Measurements from ENCODE around the gene RTL9. TPM values are rescaled to one million over a fixed set of nuclear protein-coding genes. Genes with fewer than 3 reads are reported as not detected.

The RTL9 gene
- total RNA-seq, 3 donors from 2014 or later, result 0.06 TPM; not detected in 2

DNA sequence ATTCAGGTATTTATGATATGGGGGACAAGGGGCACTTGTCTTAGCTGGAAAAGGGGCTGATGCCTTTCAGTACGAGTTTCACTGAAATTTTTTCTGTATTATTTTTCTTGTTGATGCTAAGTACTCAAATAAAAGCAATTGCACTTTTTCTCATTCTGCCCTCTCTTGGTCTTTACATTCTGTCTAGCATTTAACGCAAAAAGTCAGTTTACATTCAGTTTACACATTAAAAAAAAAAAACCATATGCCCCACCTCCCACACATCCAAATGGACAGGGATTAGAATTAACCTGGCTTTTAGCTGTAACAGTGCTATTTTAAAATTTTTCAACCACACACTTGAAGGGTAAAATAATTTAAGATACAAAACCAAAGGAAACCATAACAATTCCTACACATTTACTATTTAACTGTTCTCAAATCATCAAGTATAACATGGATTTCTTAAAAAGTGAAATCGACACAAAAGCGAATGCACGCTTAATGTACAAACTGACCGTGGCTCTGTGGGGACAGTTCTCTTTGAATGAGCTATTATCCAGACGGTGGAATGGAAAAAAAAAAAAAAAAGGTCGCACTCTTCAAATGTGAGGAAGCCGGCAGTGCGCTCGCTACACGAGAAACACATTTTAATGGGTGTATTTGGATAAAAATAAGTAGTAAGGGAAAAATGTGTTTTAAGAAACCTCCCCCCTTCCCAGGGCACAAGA lies 42.1 kb upstream of the RTL9 start:
- ATAC-seq (no peak), DNase-seq (peak in 1 of 3 donors; percentile 1)
- no peaks in the 10 kb centered on the region for H3K9me3 ChIP-seq
- intact Hi-C loops (cut with DNase I, micrococcal nuclease), result no loop called here
- TF ChIP-seq, protein P1, sequence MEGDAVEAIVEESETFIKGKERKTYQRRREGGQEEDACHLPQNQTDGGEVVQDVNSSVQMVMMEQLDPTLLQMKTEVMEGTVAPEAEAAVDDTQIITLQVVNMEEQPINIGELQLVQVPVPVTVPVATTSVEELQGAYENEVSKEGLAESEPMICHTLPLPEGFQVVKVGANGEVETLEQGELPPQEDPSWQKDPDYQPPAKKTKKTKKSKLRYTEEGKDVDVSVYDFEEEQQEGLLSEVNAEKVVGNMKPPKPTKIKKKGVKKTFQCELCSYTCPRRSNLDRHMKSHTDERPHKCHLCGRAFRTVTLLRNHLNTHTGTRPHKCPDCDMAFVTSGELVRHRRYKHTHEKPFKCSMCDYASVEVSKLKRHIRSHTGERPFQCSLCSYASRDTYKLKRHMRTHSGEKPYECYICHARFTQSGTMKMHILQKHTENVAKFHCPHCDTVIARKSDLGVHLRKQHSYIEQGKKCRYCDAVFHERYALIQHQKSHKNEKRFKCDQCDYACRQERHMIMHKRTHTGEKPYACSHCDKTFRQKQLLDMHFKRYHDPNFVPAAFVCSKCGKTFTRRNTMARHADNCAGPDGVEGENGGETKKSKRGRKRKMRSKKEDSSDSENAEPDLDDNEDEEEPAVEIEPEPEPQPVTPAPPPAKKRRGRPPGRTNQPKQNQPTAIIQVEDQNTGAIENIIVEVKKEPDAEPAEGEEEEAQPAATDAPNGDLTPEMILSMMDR (IDR thresholded peaks at IDR 0.05), result no peak
- no peaks in the 10 kb centered on the region for H3K36me3 ChIP-seq (ENCODE audit: low read depth)
- no peak overlapping the region for H3K4me3 ChIP-seq
- no peaks in the 10 kb centered on the region for H3K4me1 ChIP-seq (ENCODE audit: low read depth)

DNA sequence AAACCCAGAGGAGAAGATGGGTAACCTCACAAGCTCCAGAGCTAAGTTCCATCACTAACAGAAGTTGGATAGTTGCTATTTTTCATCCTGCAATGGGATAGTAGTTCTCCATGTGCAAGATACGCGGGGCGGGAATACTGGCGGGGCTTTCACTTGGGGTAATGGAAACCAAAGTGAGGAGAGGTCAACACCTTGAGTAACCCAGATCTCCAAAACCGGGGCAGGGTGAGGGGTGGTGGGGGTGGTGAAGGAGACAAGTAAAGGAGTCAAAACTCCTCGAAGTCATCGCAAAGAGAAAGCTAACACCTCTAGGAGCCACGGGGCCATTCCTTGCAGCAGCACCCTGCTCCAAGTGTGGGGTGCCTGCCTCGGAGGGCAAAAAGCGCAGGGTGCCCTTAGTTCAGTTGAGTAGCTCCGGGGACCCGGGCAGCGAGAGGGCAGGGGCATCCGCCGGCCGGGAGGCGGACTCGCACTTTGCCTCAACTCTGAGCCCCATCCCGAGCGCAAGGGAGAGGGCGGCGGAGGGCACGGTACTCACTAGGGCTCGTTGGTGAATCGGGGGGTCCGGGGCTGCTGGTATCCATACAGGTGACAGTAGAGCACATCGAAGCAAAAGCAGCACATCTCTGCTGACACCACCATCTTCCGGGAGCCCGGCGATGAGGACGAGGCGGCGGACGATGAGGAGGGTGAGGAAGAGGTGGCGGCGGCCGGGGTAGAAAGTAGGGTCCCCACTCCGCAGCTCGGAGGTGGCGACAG lies 41.4 kb upstream of the RTL9 start:
- TF ChIP-seq, protein P1 (IDR thresholded peaks at IDR 0.05), result no peak
- no peaks in the 10 kb centered on the region for H3K4me1 ChIP-seq (ENCODE audit: low read depth)
- intact Hi-C loops (cut with DNase I, micrococcal nuclease), result no loop called here

DNA sequence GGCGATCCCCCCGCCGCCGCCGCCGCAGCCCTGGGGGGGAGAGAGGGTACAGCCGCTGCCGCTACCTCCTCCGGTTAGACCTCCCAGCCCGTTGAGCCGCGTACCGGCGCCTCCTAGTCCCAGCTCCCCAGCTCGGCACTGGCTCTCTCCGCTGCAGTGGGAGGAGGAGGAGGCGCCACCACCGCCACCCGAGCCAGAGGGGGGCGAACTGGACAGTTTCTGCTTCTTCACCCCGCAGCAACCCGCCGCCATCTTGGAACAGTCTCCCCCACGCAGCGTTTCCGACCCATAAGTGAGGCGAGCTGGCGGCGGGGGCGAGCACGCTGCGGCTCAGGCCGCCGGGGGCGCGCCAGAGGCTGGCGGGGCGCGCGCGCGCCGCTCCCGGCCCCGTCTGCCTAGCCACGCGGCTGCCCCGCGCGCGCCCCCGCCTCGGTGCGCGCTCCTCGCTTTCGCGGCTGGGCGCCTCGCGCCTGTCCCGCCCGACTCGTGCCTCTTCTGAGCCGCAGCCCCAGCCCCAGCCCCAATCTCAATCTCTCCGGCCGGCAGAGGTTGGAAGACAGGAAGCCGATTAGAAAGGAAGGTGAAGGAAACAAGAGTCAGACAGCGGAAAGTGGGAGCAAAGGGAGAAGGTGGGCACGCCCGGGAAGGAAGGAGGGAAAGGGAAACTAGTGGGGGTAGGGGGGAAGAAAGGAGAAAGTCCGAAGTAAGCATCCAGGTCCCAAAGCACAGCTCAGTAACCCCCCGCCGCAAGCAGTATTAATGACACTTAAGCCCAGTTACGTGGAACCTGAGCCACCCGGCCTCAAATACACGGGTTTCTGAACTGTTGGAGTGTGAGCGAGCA lies 40.6 kb upstream of the RTL9 start, which contains the start of gene AMMECR1:
Gene AMMECR1, minus strand, starts transcription at position 266 of the 844 bp plus-strand sequence. Its CDS starts 14 bp downstream, at position 252.
- intact Hi-C loops (cut with DNase I, micrococcal nuclease), result no loop called here

More for the DNA sequence above, 41.4 kb upstream of the RTL9 start:
- H3K4me3 ChIP-seq, result peak overlapping the region; percentile 67
- DNase-seq, result peak; percentile 19 to 60 (median 54)
- peak; percentile 43 for ATAC-seq
- no peaks in the 10 kb centered on the region for H3K36me3 ChIP-seq (ENCODE audit: low read depth)
- no peaks in the 10 kb centered on the region for H3K9me3 ChIP-seq

DNA sequence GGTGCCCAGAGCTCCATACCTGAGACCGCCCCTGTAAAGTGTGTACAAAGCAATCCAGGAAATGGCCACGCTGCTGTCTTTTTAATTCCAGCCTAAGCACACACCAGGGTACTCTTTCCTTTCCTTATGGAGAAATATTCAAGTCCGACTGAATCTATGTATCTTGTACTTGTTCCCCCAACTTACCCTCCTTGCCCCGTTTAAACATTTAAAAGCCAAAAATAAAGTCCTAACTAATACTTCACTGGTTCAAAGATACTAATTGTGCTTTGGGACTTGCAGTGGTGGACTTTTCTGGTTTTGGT lies 40.0 kb upstream of the RTL9 start:
- Histone ChIP-seq H3K4me3 (peak overlapping the region; percentile 11), H3K4me1 (ENCODE audit: low read depth) (no peaks in the 10 kb centered on the region), H3K9me3 (no peaks in the 10 kb centered on the region), H3K36me3 (ENCODE audit: low read depth) (no peaks in the 10 kb centered on the region)
- intact Hi-C loops (cut with DNase I, micrococcal nuclease), result no loop called here
- DNase-seq, result no peak
- peak; percentile 68 for ATAC-seq
- TF ChIP-seq, protein P1 (IDR thresholded peaks at IDR 0.05), result no peak

More for the DNA sequence above, 40.6 kb upstream of the RTL9 start, which contains the start of gene AMMECR1:
- Histone ChIP-seq H3K4me3 (peak within 1 kb of the TSS; percentile 67), H3K4me1 (ENCODE audit: low read depth) (no peaks in the 10 kb centered on the region), H3K9me3 (no peaks in the 10 kb centered on the region), H3K36me3 (ENCODE audit: low read depth) (no peaks in the 10 kb centered on the region)
- DNase-seq (peak; percentile 79 to 85 (median 84)), ATAC-seq (peak; percentile 97)
- TF ChIP-seq, protein P1 (IDR thresholded peaks at IDR 0.05), result no peak

DNA sequence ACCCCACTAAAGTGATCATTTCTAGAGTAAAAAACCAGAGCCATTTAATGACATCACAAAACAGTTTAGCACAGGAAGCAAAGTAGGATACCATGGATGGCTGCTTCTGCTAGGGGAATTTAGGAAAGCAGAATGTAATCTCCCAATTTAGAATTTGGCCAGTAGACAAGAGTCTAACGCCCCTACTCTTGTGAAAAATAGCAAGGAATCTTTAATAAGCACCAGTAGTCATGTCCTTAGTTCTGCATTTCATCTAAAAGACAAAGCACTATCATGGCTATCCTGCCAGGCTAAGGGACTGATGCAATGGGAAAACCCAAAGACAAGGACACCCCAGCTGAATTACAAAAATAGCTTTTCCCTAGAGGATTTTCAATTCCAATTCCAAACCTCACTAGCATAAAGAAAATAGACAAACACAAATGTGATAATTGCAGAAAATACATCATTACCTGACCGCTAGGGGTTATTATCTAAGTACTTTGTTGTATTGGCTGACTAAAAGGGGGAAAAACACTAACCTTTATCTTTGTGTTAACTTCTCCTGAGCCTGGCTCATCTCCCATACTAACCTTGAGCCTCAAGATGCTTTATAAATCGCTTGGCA lies 38.2 kb upstream of the RTL9 start:
- TF ChIP-seq, protein P1 (IDR thresholded peaks at IDR 0.05), result no peak
- Histone ChIP-seq H3K4me1 (ENCODE audit: low read depth) (no peaks in the 10 kb centered on the region), H3K36me3 (ENCODE audit: low read depth) (no peaks in the 10 kb centered on the region), H3K4me3 (no peak overlapping the region), H3K9me3 (no peaks in the 10 kb centered on the region)
- intact Hi-C loops (cut with DNase I, micrococcal nuclease), result no loop called here
- DNase-seq (no peak), ATAC-seq (no peak)
